PC-3 (cell line): Measurements from ENCODE around the gene DPEP2NB. TPM values are rescaled to one million over a fixed set of nuclear protein-coding genes. Genes with fewer than 3 reads are reported as not detected.
"Not testable (repeated sequence)": the region's sequence is repeated elsewhere in the genome, so short reads cannot be mapped to it uniquely, and the experiment has no call there.

Experiments used
- ATAC-seq: fragments of 200-7000 bp; cut with Tn5 transposase; 2 replicates; pipeline ENCODE4 v1.9.1; 2020; ENCODE audit warnings: mild to moderate bottlenecking, moderate library complexity
- BruUV-seq: library from RNA; stranded (reverse); fragments of 400-500 nt; replicated peaks from 2 replicates; lab custom pipeline; 2021; lab: Mats Ljungman, UMichigan
- CTCF ChIA-PET: fragments of 300-600 bp; sonication (Branson Sonifier 250); formaldehyde crosslinking; loops from one replicate; lab custom pipeline; 2022; ENCODE audit warnings: antibody characterized with exemption; lab: Charles Lee
- POLR2A ChIA-PET: fragments of 300-600 bp; sonication (Branson Sonifier 250); formaldehyde crosslinking; loops from one replicate; lab custom pipeline; 2022; ENCODE audit warnings: antibody characterized with exemption; ENCODE audit not compliant: unreplicated experiment; lab: Charles Lee
- DNase-seq: peaks from one replicate; pipeline ENCODE4 v3.0.0-alpha.2; 2015
- H2AFZ ChIP-seq: fragments of 300-600 bp; sonication (generic); 2 replicates; pipeline ENCODE4 v1.6.0; 2016; ENCODE audit warnings: antibody characterized with exemption, low read length
- H3F3A ChIP-seq: fragments of 300-600 bp; sonication (generic); one replicate; pipeline ENCODE4 v1.6.0; 2017; ENCODE audit warnings: antibody characterized with exemption, low read length, control low read depth, mild to moderate bottlenecking; ENCODE audit not compliant: unreplicated experiment
- H3K27ac ChIP-seq: fragments of 300-600 bp; sonication (generic); 2 replicates; pipeline ENCODE4 v1.5.1; 2016; ENCODE audit warnings: mild to moderate bottlenecking, low read length
- H3K27me3 ChIP-seq: fragments of 300-600 bp; sonication (generic); 2 replicates; pipeline ENCODE4 v1.6.1; 2016; ENCODE audit warnings: low read length, mixed read lengths
- H3K36me3 ChIP-seq: fragments of 300-600 bp; sonication (generic); 2 replicates; pipeline ENCODE4 v1.6.1; 2016; ENCODE audit warnings: low read depth, mixed run types, low read length, mixed read lengths
- H3K4me1 ChIP-seq: fragments of 300-600 bp; sonication (generic); 2 replicates; pipeline ENCODE4 v1.5.1; 2016; ENCODE audit warnings: low read length; ENCODE audit not compliant: insufficient read depth
- H3K4me2 ChIP-seq: fragments of 300-600 bp; sonication (generic); 2 replicates; pipeline ENCODE4 v1.6.0; 2016; ENCODE audit warnings: low read length
- H3K4me3 ChIP-seq: fragments of 300-600 bp; sonication (generic); 2 replicates; pipeline ENCODE4 v1.5.1; 2016; ENCODE audit warnings: mild to moderate bottlenecking, low read length, mixed read lengths
- H3K79me2 ChIP-seq: fragments of 300-600 bp; sonication (generic); 2 replicates; pipeline ENCODE4 v1.6.1; 2017; ENCODE audit warnings: low read length, mixed read lengths
- H3K9ac ChIP-seq: fragments of 300-600 bp; sonication (generic); 2 replicates; pipeline ENCODE4 v1.6.0; 2016; ENCODE audit warnings: mild to moderate bottlenecking, low read length
- H3K9me2 ChIP-seq: fragments of 300-600 bp; sonication (generic); replicated peaks from 2 replicates; pipeline ENCODE4 v1.6.1; 2016; ENCODE audit warnings: mixed run types, low read length, mixed read lengths
- H3K9me3 ChIP-seq: fragments of 300-600 bp; sonication (generic); 2 replicates; pipeline ENCODE4 v1.6.1; 2016; ENCODE audit warnings: low read length, mixed read lengths
- H4K20me1 ChIP-seq: fragments of 300-600 bp; sonication (generic); 2 replicates; pipeline ENCODE4 v1.6.1; 2016; ENCODE audit warnings: low read length, mixed read lengths
- EZH2 ChIP-seq: fragments of 300-600 bp; sonication (generic); IDR thresholded peaks from one replicate; pipeline ENCODE4 v1.6.1; 2017; ENCODE audit warnings: antibody characterized with exemption, mild to moderate bottlenecking, low read length; ENCODE audit not compliant: unreplicated experiment
- EZH2phosphoT487 ChIP-seq: fragments of 300-600 bp; sonication (generic); IDR thresholded peaks from 2 replicates; pipeline ENCODE4 v1.6.1; 2018; ENCODE audit warnings: mild to moderate bottlenecking, antibody characterized with exemption, low read length, borderline replicate concordance
- intact Hi-C: fragments of 100-400 bp; cut with micrococcal nuclease; formaldehyde crosslinking; loops from 2 replicates; pipeline ENCODE4 v1.9.0; 2023
- total RNA-seq: library from RNA; depleted of rRNA; stranded (reverse); fragments of >200 nt; gene quantifications from 2 replicates; pipeline ENCODE4 v1.2.3, GENCODE V29; 2014
- TF ChIP-seq, protein P1 (sequence below): fragments of 300-600 bp; sonication (generic); conservative IDR thresholded peaks from 2 replicates; pipeline ENCODE4 v1.5.1; 2017; ENCODE audit warnings: antibody characterized with exemption, low read depth, mild to moderate bottlenecking, low read length

Gene DPEP2NB
- total RNA-seq, 1 experiment from 2014 or later, result not detected

DNA sequence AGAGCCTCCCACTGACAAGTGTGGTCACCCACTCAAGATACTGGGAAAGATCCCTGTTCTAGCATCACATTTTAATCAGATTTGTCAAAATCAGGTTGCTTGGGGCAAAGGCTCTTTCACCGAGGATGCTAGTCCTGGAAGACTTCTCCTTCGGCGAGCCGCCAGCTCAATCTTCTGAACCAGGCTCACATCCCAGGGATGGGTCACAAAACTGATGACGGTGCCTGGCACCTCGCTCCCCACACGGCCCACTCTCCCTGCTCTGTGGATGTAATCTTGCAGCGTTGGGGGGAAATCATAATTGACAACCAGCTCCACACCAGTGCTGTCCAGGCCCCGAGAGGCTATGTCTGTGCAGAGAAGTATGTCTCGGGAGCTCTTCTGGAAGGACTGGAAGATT, 5.8 kb upstream of the DPEP2NB start:
- H3K79me2 ChIP-seq, result peaks cover 39% of the 10 kb centered on the region
- ATAC-seq (no peak), DNase-seq (no peak)
- no TSS peak for BruUV-seq
- H3K36me3 ChIP-seq, result no peaks in the 10 kb centered on the region
- peak overlapping the region; percentile 100 for H3K4me2 ChIP-seq
- peaks cover 5% of the 10 kb centered on the region; the same call in 1 of the 2 replicates for H3K4me1 ChIP-seq
- H3K27ac ChIP-seq, result no peak overlapping the region
- H3F3A ChIP-seq, result no peaks in the 10 kb centered on the region
- H2AFZ ChIP-seq, result no peak overlapping the region
- H3K9me3 ChIP-seq, result no peaks in the 10 kb centered on the region
- no peak overlapping the region for H3K9ac ChIP-seq
- H4K20me1 ChIP-seq, result no peaks in the 10 kb centered on the region
- peak overlapping the region; percentile 100 for H3K4me3 ChIP-seq
- no peak for TF ChIP-seq EZH2phosphoT487
- TF ChIP-seq, protein P1, sequence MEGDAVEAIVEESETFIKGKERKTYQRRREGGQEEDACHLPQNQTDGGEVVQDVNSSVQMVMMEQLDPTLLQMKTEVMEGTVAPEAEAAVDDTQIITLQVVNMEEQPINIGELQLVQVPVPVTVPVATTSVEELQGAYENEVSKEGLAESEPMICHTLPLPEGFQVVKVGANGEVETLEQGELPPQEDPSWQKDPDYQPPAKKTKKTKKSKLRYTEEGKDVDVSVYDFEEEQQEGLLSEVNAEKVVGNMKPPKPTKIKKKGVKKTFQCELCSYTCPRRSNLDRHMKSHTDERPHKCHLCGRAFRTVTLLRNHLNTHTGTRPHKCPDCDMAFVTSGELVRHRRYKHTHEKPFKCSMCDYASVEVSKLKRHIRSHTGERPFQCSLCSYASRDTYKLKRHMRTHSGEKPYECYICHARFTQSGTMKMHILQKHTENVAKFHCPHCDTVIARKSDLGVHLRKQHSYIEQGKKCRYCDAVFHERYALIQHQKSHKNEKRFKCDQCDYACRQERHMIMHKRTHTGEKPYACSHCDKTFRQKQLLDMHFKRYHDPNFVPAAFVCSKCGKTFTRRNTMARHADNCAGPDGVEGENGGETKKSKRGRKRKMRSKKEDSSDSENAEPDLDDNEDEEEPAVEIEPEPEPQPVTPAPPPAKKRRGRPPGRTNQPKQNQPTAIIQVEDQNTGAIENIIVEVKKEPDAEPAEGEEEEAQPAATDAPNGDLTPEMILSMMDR, result no peak
- no peak for TF ChIP-seq EZH2
- CTCF ChIA-PET, result no interaction called here
- intact Hi-C loops, result no loop called here
- H3K27me3 ChIP-seq, result no peaks in the 10 kb centered on the region
- H3K9me2 ChIP-seq, result no peaks in the 10 kb centered on the region
- POLR2A ChIA-PET, result no interaction called here

- no peak for DNase-seq
- TF ChIP-seq EZH2 (no peak), EZH2phosphoT487 (no peak)
- TF ChIP-seq, protein P1, result no peak
- Histone ChIP-seq H3K4me2 (no peak overlapping the region), H3K4me3 (no peak overlapping the region), H3K79me2 (peaks cover 34% of the 10 kb centered on the region), H3K27me3 (no peaks in the 10 kb centered on the region), H3K9me2 (no peaks in the 10 kb centered on the region), H4K20me1 (no peaks in the 10 kb centered on the region), H3K4me1 (peaks cover 5% of the 10 kb centered on the region; the same call in 1 of the 2 replicates), H3K36me3 (no peaks in the 10 kb centered on the region), H3K9me3 (no peaks in the 10 kb centered on the region), H3K9ac (no peak overlapping the region), H2AFZ (no peak overlapping the region), H3F3A (no peaks in the 10 kb centered on the region), H3K27ac (no peak overlapping the region)
- intact Hi-C loops, result no loop called here
- POLR2A ChIA-PET, result no interaction called here
- no peak for ATAC-seq
- CTCF ChIA-PET, result no interaction called here
- BruUV-seq, result no TSS peak
These were observed 3.5 kb upstream of the DPEP2NB start for GRCh38 chr16:68019167-68019680.

DNA sequence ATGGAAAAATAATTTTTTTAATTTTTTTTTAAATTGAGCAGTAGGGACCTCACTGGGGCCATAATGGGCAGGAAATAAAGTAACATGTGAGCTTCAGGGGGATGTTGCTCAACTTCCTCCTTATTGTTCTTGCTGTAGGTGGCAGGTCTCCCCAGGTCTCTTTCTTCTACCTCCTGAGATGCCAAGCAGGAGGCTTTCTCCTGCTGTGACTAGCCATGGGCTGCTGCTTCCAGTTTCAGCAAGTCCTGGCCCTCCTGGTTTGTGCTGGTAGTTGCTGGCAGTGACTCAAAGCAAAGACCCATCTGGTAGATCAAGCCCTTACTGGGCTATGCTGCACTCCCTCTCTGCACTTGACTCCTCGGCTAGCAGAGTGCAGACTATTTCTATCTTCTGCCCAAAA, 2.3 kb downstream of the DPEP2NB start:
- POLR2A ChIA-PET, result no interaction called here
- Histone ChIP-seq H3F3A (no peaks in the 10 kb centered on the region), H3K27me3 (no peaks in the 10 kb centered on the region), H3K79me2 (no peaks in the 10 kb centered on the region), H3K9me2 (no peaks in the 10 kb centered on the region), H3K4me3 (no peak overlapping the region), H3K4me1 (no peaks in the 10 kb centered on the region), H3K27ac (no peak overlapping the region), H3K9me3 (no peaks in the 10 kb centered on the region), H3K9ac (no peak overlapping the region), H4K20me1 (no peaks in the 10 kb centered on the region), H3K4me2 (no peak overlapping the region), H2AFZ (no peak overlapping the region), H3K36me3 (no peaks in the 10 kb centered on the region)
- intact Hi-C loops, result no loop called here
- ATAC-seq (no peak), DNase-seq (no peak)
- TF ChIP-seq EZH2phosphoT487, result no peak
- TF ChIP-seq EZH2, result no peak
- TF ChIP-seq, protein P1, result no peak
- CTCF ChIA-PET, result no interaction called here
- no TSS peak for BruUV-seq

DNA sequence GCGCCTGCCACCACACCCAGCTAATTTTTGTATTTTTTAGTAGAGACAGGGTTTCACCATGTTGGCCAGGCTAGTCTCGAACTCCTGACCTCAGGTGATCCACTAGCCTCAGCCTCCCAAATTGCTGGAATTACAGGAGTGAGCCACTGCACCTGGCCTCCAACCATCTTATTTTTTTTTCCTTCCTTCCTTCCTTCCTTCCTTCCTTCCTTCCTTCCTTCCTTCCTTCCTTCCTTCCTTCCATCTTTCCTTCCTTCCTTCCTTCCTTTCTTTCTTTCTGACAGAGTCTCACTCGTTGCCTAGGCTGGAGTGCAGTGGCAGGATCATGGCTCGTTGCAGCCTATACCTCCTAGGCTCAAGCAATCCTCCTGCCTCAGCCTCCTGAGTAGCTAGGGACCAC, 5.8 kb downstream of the DPEP2NB start:
- H2AFZ ChIP-seq, H3K36me3 ChIP-seq, H4K20me1 ChIP-seq, H3F3A ChIP-seq, H3K79me2 ChIP-seq, DNase-seq, H3K4me2 ChIP-seq, H3K9me2 ChIP-seq, H3K27me3 ChIP-seq, H3K9me3 ChIP-seq, CTCF ChIA-PET, H3K27ac ChIP-seq, POLR2A ChIA-PET, BruUV-seq, H3K4me3 ChIP-seq, H3K9ac ChIP-seq, ATAC-seq, H3K4me1 ChIP-seq, intact Hi-C loops: not testable (repeated sequence)
